DMS53 treated with DMSO at 0.1 percent for 48 hours (cell line): Measurements from ENCODE around the gene CACNA2D3.
"Not testable (repeated sequence)": the region's sequence is repeated elsewhere in the genome, so short reads cannot be mapped to it uniquely, and the experiment has no call there.

Experiments used
- DNase-seq: peaks from one replicate; lab custom pipeline; 2025; ENCODE audit not compliant: unreplicated experiment; lab: John Stamatoyannopoulos, UW

Gene CACNA2D3

DNA sequence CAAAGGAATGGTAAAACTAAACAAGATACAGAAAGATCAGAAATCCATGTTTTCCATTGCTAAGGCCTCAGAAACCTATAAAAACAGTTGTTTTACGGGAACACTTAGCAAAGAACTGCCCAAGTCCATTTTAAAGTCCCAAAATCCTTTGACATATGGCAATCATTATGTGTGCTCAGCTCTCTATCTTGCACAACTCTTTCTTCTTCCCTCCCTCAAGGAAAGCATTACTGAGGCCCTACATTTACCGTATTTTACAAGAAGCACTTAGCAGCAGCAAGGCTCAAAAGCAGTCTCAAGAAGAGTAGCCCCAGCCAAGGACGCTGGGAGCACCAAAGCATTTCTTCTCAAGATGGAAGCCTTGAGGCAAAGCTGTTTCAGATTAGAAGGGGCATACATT lies 975.1 kb downstream of the CACNA2D3 start:
- DNase-seq, result no peak

DNA sequence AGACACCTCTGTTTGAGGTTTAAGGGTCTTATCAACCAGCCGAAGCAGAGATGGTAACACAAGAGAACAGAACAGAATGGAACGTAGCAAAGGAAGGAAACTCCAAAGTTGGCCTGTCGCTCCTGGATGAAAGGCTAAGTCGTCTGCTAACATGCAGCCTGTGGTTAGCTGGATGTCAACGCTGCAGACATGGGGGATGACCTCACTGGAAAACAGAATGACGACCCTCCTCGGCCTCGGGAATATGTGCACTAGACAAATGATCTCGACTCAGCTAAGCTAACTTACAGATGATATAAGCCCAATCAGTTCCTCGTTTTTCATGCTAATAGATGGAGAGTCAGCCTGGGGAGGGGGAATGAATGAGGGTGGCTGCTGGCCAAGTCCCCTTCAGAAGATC lies 983.3 kb downstream of the CACNA2D3 start:
- DNase-seq, result no peak

DNA sequence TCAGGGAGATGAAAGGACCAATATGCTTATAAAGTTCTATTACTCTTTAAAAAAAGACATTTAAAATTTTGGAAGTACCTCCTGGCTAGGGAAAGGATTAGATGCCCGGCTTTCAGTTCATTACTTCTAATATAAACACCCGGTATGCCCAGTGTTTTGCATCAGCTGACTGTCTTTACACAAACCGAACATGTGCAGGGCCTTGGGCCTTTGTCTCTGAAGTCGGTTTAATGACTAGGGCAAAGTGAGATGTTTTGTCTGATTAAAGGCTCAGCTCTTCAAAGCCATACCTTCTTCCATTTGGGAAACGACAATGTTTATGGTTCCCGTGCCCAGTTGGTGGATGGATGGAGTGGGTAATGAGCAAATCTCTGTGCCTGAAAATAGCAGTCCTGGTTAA lies 984.8 kb downstream of the CACNA2D3 start:
- DNase-seq, result no peak

- not testable (repeated sequence) for DNase-seq
Measured at GRCh38 chr3:55111906-55112305, 989.6 kb downstream of the CACNA2D3 start.

GRCh38 chr3:55118451-55118850 lies 996.1 kb downstream of the CACNA2D3 start:
- no peak for DNase-seq

DNA sequence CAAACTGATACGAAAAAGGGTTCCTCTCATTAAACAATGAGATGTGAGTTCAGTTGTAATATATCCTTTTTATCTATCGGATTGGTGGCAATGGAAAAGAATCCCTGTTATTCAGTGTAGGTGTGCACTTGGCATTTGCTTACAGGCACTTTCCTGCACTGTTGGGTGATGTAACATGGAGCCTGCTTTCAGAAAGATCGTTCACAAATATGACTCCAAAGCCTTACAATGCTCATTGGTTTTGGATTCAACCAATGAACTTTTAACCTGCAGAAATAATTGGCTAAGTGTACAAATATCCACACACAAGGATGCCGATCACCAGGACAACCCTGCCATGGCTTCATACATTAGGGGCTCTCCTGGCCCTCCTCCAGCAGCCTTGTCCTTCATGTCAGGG lies 996.9 kb downstream of the CACNA2D3 start:
- DNase-seq, result no peak

DNA sequence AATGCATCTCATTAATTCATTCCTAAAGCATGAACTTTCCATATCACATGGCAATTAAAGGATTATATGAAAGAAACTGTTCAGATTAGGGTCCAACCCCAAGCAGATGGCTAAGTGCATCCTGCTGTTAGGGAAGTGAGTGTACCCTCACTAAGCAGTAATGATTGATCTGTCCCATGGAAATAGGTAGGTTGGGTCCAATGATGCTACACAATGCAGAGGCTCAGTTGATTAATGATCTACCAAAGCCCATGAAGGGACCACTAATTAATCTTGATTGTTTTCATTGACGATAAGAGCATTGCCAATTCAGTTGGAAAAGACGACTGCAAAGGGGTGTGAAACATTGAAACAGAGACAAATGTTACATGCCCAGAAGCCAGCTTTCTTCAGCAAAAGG lies 1000.0 kb downstream of the CACNA2D3 start:
- DNase-seq, result no peak
